ENCODE measurements around the gene GPR157. TPM values are rescaled to one million over a fixed set of nuclear protein-coding genes. Genes with fewer than 3 reads are reported as not detected.

GPR157 gene
- total RNA-seq, 4 donors from 2014 or later = 2.8 to 4.4 (median 4.0) TPM

- ATAC-seq = no peak
- Histone ChIP-seq H3K4me1 (no peaks in the 10 kb centered on the region), H3K27me3 (no peaks in the 10 kb centered on the region), H3K4me3 (no peak overlapping the region), H3K36me3 (no peaks in the 10 kb centered on the region), H3K27ac (no peak overlapping the region), H3K9me3 (no peaks in the 10 kb centered on the region)
- TF ChIP-seq EP300 (IDR thresholded peaks at IDR 0.05) (no peak), POLR2A (IDR thresholded peaks at IDR 0.05) (no peak), POLR2AphosphoS5 (IDR thresholded peaks at IDR 0.05) (no peak)
- TF ChIP-seq, protein P1, sequence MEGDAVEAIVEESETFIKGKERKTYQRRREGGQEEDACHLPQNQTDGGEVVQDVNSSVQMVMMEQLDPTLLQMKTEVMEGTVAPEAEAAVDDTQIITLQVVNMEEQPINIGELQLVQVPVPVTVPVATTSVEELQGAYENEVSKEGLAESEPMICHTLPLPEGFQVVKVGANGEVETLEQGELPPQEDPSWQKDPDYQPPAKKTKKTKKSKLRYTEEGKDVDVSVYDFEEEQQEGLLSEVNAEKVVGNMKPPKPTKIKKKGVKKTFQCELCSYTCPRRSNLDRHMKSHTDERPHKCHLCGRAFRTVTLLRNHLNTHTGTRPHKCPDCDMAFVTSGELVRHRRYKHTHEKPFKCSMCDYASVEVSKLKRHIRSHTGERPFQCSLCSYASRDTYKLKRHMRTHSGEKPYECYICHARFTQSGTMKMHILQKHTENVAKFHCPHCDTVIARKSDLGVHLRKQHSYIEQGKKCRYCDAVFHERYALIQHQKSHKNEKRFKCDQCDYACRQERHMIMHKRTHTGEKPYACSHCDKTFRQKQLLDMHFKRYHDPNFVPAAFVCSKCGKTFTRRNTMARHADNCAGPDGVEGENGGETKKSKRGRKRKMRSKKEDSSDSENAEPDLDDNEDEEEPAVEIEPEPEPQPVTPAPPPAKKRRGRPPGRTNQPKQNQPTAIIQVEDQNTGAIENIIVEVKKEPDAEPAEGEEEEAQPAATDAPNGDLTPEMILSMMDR (IDR thresholded peaks at IDR 0.05) = no peak
- WGBS, 2 donors (ENCODE audit: low coverage in 1 of 2) = 64 to 70% methylated on average over 3 to 10 of the region's 10 CpGs
Measured at GRCh38 chr1:9135073-9135836, 6.4 kb upstream of the GPR157 start.

DNA sequence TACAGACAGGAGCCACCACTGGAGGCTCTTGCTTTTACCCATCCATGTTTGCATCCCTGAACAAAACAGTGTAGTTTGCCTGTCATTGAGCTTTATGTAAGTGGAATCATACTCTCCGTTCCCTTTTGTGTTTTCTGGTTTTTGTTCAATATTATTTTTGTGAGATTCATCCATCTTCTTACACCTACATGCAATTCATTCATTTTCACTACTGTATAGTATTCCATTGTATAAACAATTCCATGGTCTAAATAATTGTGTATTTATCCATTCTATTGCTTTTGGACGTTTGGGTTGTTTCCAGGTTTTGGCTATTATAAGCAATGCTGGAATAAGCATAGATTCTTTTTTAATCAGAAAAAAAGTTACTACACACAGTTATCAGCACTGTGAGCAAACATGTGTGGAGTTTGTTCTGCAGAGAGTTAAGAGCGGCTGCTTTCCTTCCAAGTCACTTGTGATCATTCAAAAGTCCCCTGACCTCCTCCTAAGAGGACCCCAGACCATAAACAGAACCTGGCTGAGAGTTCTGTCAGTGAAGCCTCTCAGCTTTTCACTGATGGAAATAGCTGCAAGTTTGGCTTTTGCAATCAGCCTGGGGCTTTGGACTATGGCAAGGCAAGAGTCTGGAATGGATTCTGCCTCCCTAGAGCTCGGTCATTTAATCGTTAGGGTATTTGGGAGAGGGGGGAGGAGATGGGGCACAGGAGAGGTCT lies 5.1 kb upstream of the GPR157 start:
- Histone ChIP-seq H3K27ac (no peak overlapping the region), H3K9me3 (no peaks in the 10 kb centered on the region), H3K27me3 (no peaks in the 10 kb centered on the region), H3K36me3 (no peaks in the 10 kb centered on the region), H3K4me3 (no peak overlapping the region), H3K4me1 (peaks cover 0 to 8% (median 0%) of the 10 kb centered on the region in 3 donors)
- 41 to 42% methylated on average over 4 to 5 of the region's 5 CpGs for WGBS, 2 donors (ENCODE audit: low coverage in 1 of 2)
- ATAC-seq = no peak
- TF ChIP-seq EP300 (IDR thresholded peaks at IDR 0.05) = no peak
- no peak for TF ChIP-seq POLR2AphosphoS5 (IDR thresholded peaks at IDR 0.05)
- TF ChIP-seq, protein P1 (IDR thresholded peaks at IDR 0.05) = no peak
- TF ChIP-seq POLR2A (IDR thresholded peaks at IDR 0.05) = no peak

DNA sequence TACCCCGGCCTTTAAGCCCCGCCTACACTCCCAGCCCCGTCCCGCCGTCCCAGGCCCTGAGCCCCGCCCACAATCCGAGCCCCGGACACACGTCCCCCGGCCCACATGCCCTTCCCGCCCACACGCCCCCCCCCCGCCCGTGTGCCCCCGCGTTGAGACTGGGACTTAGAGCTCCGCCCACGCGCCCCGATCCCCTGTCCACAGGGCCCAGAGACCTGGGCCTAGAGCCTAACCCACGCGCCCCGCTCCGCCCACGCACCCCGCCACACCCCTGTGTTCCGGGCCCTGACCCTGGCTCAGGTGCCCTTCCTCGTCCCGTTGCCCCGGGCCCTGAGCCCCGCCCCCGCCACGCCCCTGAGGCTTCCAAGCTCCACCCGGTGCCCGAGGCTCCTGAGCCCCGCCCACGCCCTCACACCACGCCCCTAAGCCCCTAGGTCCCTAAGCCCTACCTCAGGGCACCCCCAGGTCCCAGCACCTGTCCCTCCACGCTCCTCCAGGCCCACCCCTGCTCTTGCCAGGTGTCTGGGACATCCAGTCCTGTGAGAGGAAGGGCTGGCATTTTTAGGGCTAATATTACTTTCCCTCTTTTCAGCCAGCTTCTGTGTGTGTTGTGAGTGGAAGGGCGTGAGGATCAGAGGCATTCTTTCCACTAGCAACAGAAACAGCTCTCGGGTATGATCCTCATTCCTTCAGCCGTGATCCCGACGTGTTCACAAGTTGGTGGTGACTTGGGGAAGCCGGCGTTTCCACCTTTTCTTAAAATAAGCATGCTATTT lies 552 bp upstream of the GPR157 start:
- peak; percentile 73 for ATAC-seq

GRCh38 chr1:9128166-9128519 lies 759 bp downstream of the GPR157 start:
- peak; percentile 25 for ATAC-seq
- H3K4me1 ChIP-seq = peaks cover 0 to 31% (median 0%) of the 10 kb centered on the region in 3 donors
- H3K36me3 ChIP-seq = no peaks in the 10 kb centered on the region
- no peaks in the 10 kb centered on the region for H3K27me3 ChIP-seq
- H3K27ac ChIP-seq = peak overlapping the region in 3 of 4 donors; percentile 93 to 95 (median 93)
- H3K9me3 ChIP-seq = no peaks in the 10 kb centered on the region
- TF ChIP-seq POLR2AphosphoS5 (IDR thresholded peaks at IDR 0.05) (no peak), EP300 (IDR thresholded peaks at IDR 0.05) (no peak), POLR2A (IDR thresholded peaks at IDR 0.05) (no peak)
- TF ChIP-seq, protein P1 (IDR thresholded peaks at IDR 0.05) = no peak
- WGBS, 2 donors (ENCODE audit: low coverage in 1 of 2) = 19% methylated on average over 5 of the region's 16 CpGs; no CpG with 5 or more reads in 1 of the 2 donors
- peak overlapping the region; percentile 35 to 78 for H3K4me3 ChIP-seq

More for the DNA sequence above, 552 bp upstream of the GPR157 start:
- peak overlapping the region; percentile 35 to 78 for H3K4me3 ChIP-seq
- TF ChIP-seq EP300 (IDR thresholded peaks at IDR 0.05) (no peak), POLR2A (IDR thresholded peaks at IDR 0.05) (no peak), POLR2AphosphoS5 (IDR thresholded peaks at IDR 0.05) (no peak)
- TF ChIP-seq, protein P1 (IDR thresholded peaks at IDR 0.05) = no peak
- peaks cover 0 to 31% (median 0%) of the 10 kb centered on the region in 3 donors for H3K4me1 ChIP-seq
- 7 to 25% methylated on average over 7 to 8 of the region's 46 CpGs for WGBS, 2 donors (ENCODE audit: low coverage in 1 of 2)
- no peaks in the 10 kb centered on the region for H3K27me3 ChIP-seq
- H3K36me3 ChIP-seq = no peaks in the 10 kb centered on the region
- no peaks in the 10 kb centered on the region for H3K9me3 ChIP-seq
- peak overlapping the region; percentile 60 to 95 (median 93) for H3K27ac ChIP-seq
